ENCODE results near the gene GSE1.

Gene GSE1

DNA sequence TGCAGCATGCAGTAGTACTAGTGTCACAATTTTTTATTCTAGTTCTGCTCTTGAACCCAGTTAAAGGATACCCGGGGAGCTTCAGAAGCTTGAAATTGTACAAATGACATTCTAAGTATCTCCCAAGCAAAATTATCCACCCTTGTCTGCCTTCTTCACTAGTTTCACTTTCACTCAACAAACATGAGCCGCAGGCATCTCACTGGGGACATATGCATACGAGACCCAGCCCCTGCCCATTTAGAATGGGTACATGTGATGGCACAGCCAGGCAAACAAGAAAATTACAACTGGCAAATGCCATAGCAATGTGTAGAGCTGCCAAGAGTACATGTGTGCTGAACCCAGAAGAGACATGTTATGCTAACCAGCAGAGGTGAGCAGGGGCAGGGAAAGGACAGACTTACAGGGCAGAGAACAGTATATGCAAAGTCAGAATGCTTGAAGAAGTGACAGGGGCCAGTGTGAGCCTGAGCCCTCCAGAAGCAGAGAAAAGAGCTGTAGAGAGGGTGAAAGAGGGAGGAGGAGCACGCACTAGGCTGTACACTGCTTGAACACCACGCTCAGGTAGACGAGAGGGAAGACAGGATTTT, 67.3 kb downstream of the GSE1 start:
- TF ChIP-seq, protein P1, sequence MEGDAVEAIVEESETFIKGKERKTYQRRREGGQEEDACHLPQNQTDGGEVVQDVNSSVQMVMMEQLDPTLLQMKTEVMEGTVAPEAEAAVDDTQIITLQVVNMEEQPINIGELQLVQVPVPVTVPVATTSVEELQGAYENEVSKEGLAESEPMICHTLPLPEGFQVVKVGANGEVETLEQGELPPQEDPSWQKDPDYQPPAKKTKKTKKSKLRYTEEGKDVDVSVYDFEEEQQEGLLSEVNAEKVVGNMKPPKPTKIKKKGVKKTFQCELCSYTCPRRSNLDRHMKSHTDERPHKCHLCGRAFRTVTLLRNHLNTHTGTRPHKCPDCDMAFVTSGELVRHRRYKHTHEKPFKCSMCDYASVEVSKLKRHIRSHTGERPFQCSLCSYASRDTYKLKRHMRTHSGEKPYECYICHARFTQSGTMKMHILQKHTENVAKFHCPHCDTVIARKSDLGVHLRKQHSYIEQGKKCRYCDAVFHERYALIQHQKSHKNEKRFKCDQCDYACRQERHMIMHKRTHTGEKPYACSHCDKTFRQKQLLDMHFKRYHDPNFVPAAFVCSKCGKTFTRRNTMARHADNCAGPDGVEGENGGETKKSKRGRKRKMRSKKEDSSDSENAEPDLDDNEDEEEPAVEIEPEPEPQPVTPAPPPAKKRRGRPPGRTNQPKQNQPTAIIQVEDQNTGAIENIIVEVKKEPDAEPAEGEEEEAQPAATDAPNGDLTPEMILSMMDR (IDR thresholded peaks at IDR 0.05; ENCODE audit: control insufficient read depth, insufficient read depth, low read depth, low read length, missing control alignments) = no peak
- DNase-seq (ENCODE audit: low read depth) = no peak

DNA sequence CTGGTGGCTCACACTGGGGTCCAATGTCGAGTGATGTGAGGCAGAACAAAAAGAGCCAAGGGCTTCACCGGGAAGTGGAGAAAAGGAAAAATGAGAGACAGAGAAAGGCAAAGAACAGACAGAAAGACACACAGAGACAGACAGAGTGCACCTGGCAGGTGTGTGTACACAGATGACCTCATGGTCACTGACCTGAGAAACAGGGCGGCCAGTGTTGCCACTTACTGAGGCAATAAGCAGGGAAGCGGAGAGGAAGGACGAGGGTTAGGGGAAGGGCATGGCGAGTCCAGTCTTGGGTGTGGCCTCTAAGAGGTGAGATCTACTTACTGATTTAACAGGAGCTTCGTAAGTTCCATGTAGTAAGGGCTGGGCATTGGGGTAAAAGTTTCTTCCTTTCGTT, 68.1 kb downstream of the GSE1 start:
- TF ChIP-seq, protein P1 (IDR thresholded peaks at IDR 0.05; ENCODE audit: control insufficient read depth, insufficient read depth, low read depth, low read length, missing control alignments) = no peak
- no peak for DNase-seq (ENCODE audit: low read depth)
- no peak overlapping the region for H3K4me3 ChIP-seq (ENCODE audit: control insufficient read depth, low read depth, low read length)

More for the DNA sequence above, 67.3 kb downstream of the GSE1 start:
- H3K4me3 ChIP-seq (ENCODE audit: control insufficient read depth, low read depth, low read length) = no peak overlapping the region

DNA sequence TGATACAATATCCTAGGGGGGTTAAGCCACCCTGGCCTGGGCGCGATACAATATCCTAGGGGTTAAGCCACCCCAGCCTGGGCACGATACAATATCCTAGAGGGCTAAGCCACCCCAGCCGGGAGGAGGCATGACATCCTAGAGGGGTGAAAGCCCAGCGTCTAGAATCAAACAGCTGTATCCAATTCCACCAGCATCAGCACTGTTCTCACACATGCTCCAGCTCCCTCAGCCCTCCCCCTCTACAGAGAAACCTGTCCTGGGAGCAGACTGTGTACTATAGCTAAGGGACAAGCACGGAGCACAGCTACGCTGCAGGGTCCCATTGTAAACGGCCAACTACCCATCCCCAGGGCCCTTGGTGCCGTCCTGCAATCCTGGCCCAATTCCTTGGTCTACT, 69.4 kb downstream of the GSE1 start:
- H3K4me3 ChIP-seq (ENCODE audit: control insufficient read depth, low read depth, low read length) = no peak overlapping the region
- no peak for DNase-seq (ENCODE audit: low read depth)
- TF ChIP-seq, protein P1 (IDR thresholded peaks at IDR 0.05; ENCODE audit: control insufficient read depth, insufficient read depth, low read depth, low read length, missing control alignments) = no peak

DNA sequence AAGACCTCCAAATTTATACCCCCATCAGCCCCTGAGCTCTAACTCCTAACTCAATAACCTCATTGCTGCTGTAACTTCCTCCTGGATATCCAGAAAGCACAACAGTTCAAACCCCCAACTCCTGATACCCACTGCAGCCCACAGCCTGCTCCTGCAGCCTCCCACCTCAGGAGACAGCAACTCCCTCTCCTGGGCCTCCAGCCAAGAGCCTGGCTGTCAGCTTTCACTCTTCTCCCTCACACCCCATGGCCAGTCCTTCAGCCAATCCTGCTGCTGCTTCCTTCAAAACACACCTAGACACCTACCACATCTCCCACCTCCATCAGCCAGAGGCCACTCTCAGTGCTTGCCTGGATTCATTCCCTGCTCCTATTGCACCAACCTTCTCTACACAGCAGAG, 70.2 kb downstream of the GSE1 start:
- DNase-seq (ENCODE audit: low read depth) = no peak
- H3K4me3 ChIP-seq (ENCODE audit: control insufficient read depth, low read depth, low read length) = no peak overlapping the region
- TF ChIP-seq, protein P1 (IDR thresholded peaks at IDR 0.05; ENCODE audit: control insufficient read depth, insufficient read depth, low read depth, low read length, missing control alignments) = no peak

DNA sequence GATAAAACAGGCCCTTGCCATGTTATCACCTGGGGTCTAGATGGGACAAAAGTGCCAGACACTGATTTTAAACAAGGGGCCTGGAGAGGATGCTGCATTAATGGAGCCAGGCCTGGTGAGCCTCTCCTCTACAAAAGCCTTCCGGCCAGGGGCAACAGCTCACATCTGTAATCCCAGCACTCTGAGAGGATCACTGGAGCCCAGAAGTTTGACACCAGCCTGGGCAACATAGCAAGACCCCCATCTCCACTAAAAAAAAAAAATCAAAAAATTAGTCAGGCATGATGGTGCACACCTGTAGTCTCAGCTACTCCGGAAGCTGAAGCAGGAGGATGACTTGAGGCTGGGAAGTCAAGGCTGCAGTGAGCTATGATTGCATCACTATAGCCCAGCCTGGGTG, 72.1 kb downstream of the GSE1 start:
- no peak overlapping the region for H3K4me3 ChIP-seq (ENCODE audit: control insufficient read depth, low read depth, low read length)
- no peak for DNase-seq (ENCODE audit: low read depth)
- TF ChIP-seq, protein P1 (IDR thresholded peaks at IDR 0.05; ENCODE audit: control insufficient read depth, insufficient read depth, low read depth, low read length, missing control alignments) = no peak

DNA sequence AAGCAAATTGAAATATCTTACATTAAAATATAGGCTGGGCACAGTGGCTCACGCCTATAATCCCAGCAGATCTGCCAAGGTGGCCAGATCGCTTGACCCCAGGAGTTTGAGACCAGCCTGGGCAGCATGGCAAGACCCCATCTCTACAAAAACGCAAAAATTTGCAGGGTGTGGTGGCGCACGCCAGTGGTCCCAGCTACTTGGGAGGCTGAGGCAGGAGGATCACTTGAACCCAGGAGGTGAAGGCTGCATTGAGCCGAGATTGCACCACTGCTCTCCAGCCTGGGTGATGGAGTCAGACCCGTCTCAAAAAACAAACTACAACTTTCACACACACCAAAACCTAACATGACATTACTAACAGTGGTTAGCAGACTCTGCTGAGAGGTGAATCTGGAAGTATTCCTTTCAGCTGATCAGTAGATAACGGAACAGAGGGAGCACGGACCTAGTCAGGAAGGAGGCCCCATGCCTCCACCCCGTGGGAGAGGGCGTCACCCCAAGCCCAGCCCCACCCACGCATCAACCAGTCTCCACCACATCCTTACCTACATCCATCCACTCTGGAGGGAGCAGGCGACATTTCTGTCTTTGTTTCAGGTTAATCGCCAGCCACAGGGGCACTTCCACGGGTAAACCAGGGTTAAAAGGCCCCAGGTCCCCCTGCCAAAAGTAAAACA, 73.9 kb downstream of the GSE1 start:
- no peak overlapping the region for H3K4me3 ChIP-seq (ENCODE audit: control insufficient read depth, low read depth, low read length)
- DNase-seq (ENCODE audit: low read depth) = no peak
- TF ChIP-seq, protein P1 (IDR thresholded peaks at IDR 0.05; ENCODE audit: control insufficient read depth, insufficient read depth, low read depth, low read length, missing control alignments) = no peak
